ENCODE data around the gene SLC22A9.
"Not testable (repeated sequence)": the region's sequence is repeated elsewhere in the genome, so short reads cannot be mapped to it uniquely, and the experiment has no call there.

Gene SLC22A9

GRCh38 chr11:63369165-63369970 is at the start of gene SLC22A9:
TSS of gene SLC22A9 (plus strand) at chr11:63369785. CDS start at chr11:63370057, 272 bp downstream.
- H3K27me3 ChIP-seq (ENCODE audit: insufficient read depth, low read length): no peaks in the 10 kb centered on the region
- no peaks in the 10 kb centered on the region for H3K36me3 ChIP-seq (ENCODE audit: insufficient read depth, low read length)
- no peak within 1 kb of the TSS for H3K4me3 ChIP-seq (ENCODE audit: low read length)
- no peaks in the 10 kb centered on the region for H3K4me1 ChIP-seq (ENCODE audit: insufficient read depth, low read length)
- no peak within 1 kb of the TSS for H2AFZ ChIP-seq (ENCODE audit: low read depth, low read length)
- no peaks in the 10 kb centered on the region for H3K9me3 ChIP-seq (ENCODE audit: low read length)

- no peaks in the 10 kb centered on the region for H3K27me3 ChIP-seq (ENCODE audit: insufficient read depth, low read length)
- no peaks in the 10 kb centered on the region for H3K9me3 ChIP-seq (ENCODE audit: low read length)
- no peaks in the 10 kb centered on the region for H3K36me3 ChIP-seq (ENCODE audit: insufficient read depth, low read length)
- no peak overlapping the region for H3K4me3 ChIP-seq (ENCODE audit: low read length)
- H2AFZ ChIP-seq (ENCODE audit: low read depth, low read length): no peak overlapping the region
- H3K4me1 ChIP-seq (ENCODE audit: insufficient read depth, low read length): no peaks in the 10 kb centered on the region
Observed at GRCh38 chr11:63321723-63322122, 47.9 kb upstream of the SLC22A9 start.

- H3K4me1 ChIP-seq (ENCODE audit: insufficient read depth, low read length); H3K9me3 ChIP-seq (ENCODE audit: low read length); H3K36me3 ChIP-seq (ENCODE audit: insufficient read depth, low read length); H3K27me3 ChIP-seq (ENCODE audit: insufficient read depth, low read length); H3K4me3 ChIP-seq (ENCODE audit: low read length); H2AFZ ChIP-seq (ENCODE audit: low read depth, low read length): not testable (repeated sequence)
Observed at GRCh38 chr11:63335089-63335488, 34.5 kb upstream of the SLC22A9 start.

GRCh38 chr11:63337070-63337469 is 32.5 kb upstream of the SLC22A9 start:
- Histone ChIP-seq H3K9me3 (ENCODE audit: low read length) (no peaks in the 10 kb centered on the region), H3K27me3 (ENCODE audit: insufficient read depth, low read length) (no peaks in the 10 kb centered on the region), H3K4me3 (ENCODE audit: low read length) (no peak overlapping the region), H3K4me1 (ENCODE audit: insufficient read depth, low read length) (no peaks in the 10 kb centered on the region), H3K36me3 (ENCODE audit: insufficient read depth, low read length) (no peaks in the 10 kb centered on the region), H2AFZ (ENCODE audit: low read depth, low read length) (no peak overlapping the region)

GRCh38 chr11:63343130-63343529 is 26.5 kb upstream of the SLC22A9 start:
- H3K27me3 ChIP-seq (ENCODE audit: insufficient read depth, low read length): no peaks in the 10 kb centered on the region
- no peaks in the 10 kb centered on the region for H3K36me3 ChIP-seq (ENCODE audit: insufficient read depth, low read length)
- no peak overlapping the region for H3K4me3 ChIP-seq (ENCODE audit: low read length)
- H2AFZ ChIP-seq (ENCODE audit: low read depth, low read length): no peak overlapping the region
- no peaks in the 10 kb centered on the region for H3K9me3 ChIP-seq (ENCODE audit: low read length)
- H3K4me1 ChIP-seq (ENCODE audit: insufficient read depth, low read length): no peaks in the 10 kb centered on the region

- H2AFZ ChIP-seq (ENCODE audit: low read depth, low read length): no peak overlapping the region
- no peak overlapping the region for H3K4me3 ChIP-seq (ENCODE audit: low read length)
- H3K27me3 ChIP-seq (ENCODE audit: insufficient read depth, low read length): no peaks in the 10 kb centered on the region
- H3K9me3 ChIP-seq (ENCODE audit: low read length): no peaks in the 10 kb centered on the region
- H3K4me1 ChIP-seq (ENCODE audit: insufficient read depth, low read length): no peaks in the 10 kb centered on the region
- no peaks in the 10 kb centered on the region for H3K36me3 ChIP-seq (ENCODE audit: insufficient read depth, low read length)
Observed at GRCh38 chr11:63352144-63352543, 17.4 kb upstream of the SLC22A9 start.

- Histone ChIP-seq H3K27me3 (ENCODE audit: insufficient read depth, low read length) (no peaks in the 10 kb centered on the region), H3K9me3 (ENCODE audit: low read length) (no peaks in the 10 kb centered on the region), H3K4me3 (ENCODE audit: low read length) (no peak overlapping the region), H3K4me1 (ENCODE audit: insufficient read depth, low read length) (no peaks in the 10 kb centered on the region), H3K36me3 (ENCODE audit: insufficient read depth, low read length) (no peaks in the 10 kb centered on the region), H2AFZ (ENCODE audit: low read depth, low read length) (no peak overlapping the region)
Observed at GRCh38 chr11:63362196-63362793, 7.3 kb upstream of the SLC22A9 start.

- H2AFZ ChIP-seq (ENCODE audit: low read depth, low read length): no peak overlapping the region
- no peaks in the 10 kb centered on the region for H3K9me3 ChIP-seq (ENCODE audit: low read length)
- no peaks in the 10 kb centered on the region for H3K27me3 ChIP-seq (ENCODE audit: insufficient read depth, low read length)
- no peaks in the 10 kb centered on the region for H3K36me3 ChIP-seq (ENCODE audit: insufficient read depth, low read length)
- H3K4me3 ChIP-seq (ENCODE audit: low read length): no peak overlapping the region
- H3K4me1 ChIP-seq (ENCODE audit: insufficient read depth, low read length): no peaks in the 10 kb centered on the region
Observed at GRCh38 chr11:63369971-63370588, 495 bp downstream of the SLC22A9 start.

GRCh38 chr11:63371396-63371795 is 1.8 kb downstream of the SLC22A9 start:
- Histone ChIP-seq H3K27me3 (ENCODE audit: insufficient read depth, low read length) (no peaks in the 10 kb centered on the region), H3K9me3 (ENCODE audit: low read length) (no peaks in the 10 kb centered on the region), H2AFZ (ENCODE audit: low read depth, low read length) (no peak overlapping the region), H3K36me3 (ENCODE audit: insufficient read depth, low read length) (no peaks in the 10 kb centered on the region), H3K4me1 (ENCODE audit: insufficient read depth, low read length) (no peaks in the 10 kb centered on the region), H3K4me3 (ENCODE audit: low read length) (no peak overlapping the region)

- H3K4me3 ChIP-seq (ENCODE audit: low read length): no peak overlapping the region
- no peaks in the 10 kb centered on the region for H3K4me1 ChIP-seq (ENCODE audit: insufficient read depth, low read length)
- H3K36me3 ChIP-seq (ENCODE audit: insufficient read depth, low read length): no peaks in the 10 kb centered on the region
- H2AFZ ChIP-seq (ENCODE audit: low read depth, low read length): no peak overlapping the region
- H3K9me3 ChIP-seq (ENCODE audit: low read length): no peaks in the 10 kb centered on the region
- no peaks in the 10 kb centered on the region for H3K27me3 ChIP-seq (ENCODE audit: insufficient read depth, low read length)
Observed at GRCh38 chr11:63375434-63375833, 5.8 kb downstream of the SLC22A9 start.

GRCh38 chr11:63380130-63380529 is 10.5 kb downstream of the SLC22A9 start:
- no peaks in the 10 kb centered on the region for H3K27me3 ChIP-seq (ENCODE audit: insufficient read depth, low read length)
- H3K9me3 ChIP-seq (ENCODE audit: low read length): no peaks in the 10 kb centered on the region
- H2AFZ ChIP-seq (ENCODE audit: low read depth, low read length): no peak overlapping the region
- H3K4me3 ChIP-seq (ENCODE audit: low read length): no peak overlapping the region
- H3K4me1 ChIP-seq (ENCODE audit: insufficient read depth, low read length): no peaks in the 10 kb centered on the region
- H3K36me3 ChIP-seq (ENCODE audit: insufficient read depth, low read length): no peaks in the 10 kb centered on the region

- Histone ChIP-seq H3K4me1 (ENCODE audit: insufficient read depth, low read length) (no peaks in the 10 kb centered on the region), H2AFZ (ENCODE audit: low read depth, low read length) (no peak overlapping the region), H3K36me3 (ENCODE audit: insufficient read depth, low read length) (no peaks in the 10 kb centered on the region), H3K9me3 (ENCODE audit: low read length) (no peaks in the 10 kb centered on the region), H3K4me3 (ENCODE audit: low read length) (no peak overlapping the region), H3K27me3 (ENCODE audit: insufficient read depth, low read length) (no peaks in the 10 kb centered on the region)
Observed at GRCh38 chr11:63395697-63396096, 26.1 kb downstream of the SLC22A9 start.

- Histone ChIP-seq H3K9me3 (ENCODE audit: low read length) (no peaks in the 10 kb centered on the region), H2AFZ (ENCODE audit: low read depth, low read length) (no peak overlapping the region), H3K27me3 (ENCODE audit: insufficient read depth, low read length) (peaks cover 3% of the 10 kb centered on the region), H3K4me1 (ENCODE audit: insufficient read depth, low read length) (no peaks in the 10 kb centered on the region), H3K4me3 (ENCODE audit: low read length) (no peak overlapping the region), H3K36me3 (ENCODE audit: insufficient read depth, low read length) (no peaks in the 10 kb centered on the region)
Observed at GRCh38 chr11:63404161-63404935, 34.8 kb downstream of the SLC22A9 start.
